K562 (cell line): ENCODE results near the gene FMN1.

Experiments used
- BRCA1 ChIP-seq, 2 experiments: fragments of 450-650 bp in 1 of 2; sonication (generic) in 1 of 2; formaldehyde crosslinking in 1 of 2; IDR thresholded peaks; 2 replicates each; pipeline versions ENCODE4 v1.5.0 to v1.6.1; 2017 to 2020; ENCODE audit warnings: mild to moderate bottlenecking in 1 of 2, missing genetic modification reagents in 1 of 2
- CBX5 ChIP-seq: IDR thresholded peaks from 2 replicates; pipeline ENCODE4 v1.6.1; 2014; ENCODE audit warnings: low read depth, borderline replicate concordance
- EZH2 ChIP-seq: IDR thresholded peaks from 2 replicates; pipeline ENCODE4 v1.6.1; 2012; ENCODE audit warnings: low read depth, mild to moderate bottlenecking, inconsistent platforms, low read length, borderline replicate concordance
- FOXA1 ChIP-seq: fragments of 450-650 bp; IDR thresholded peaks from 2 replicates; pipeline ENCODE4 v1.6.1; 2016; ENCODE audit warnings: mild to moderate bottlenecking, borderline replicate concordance
- GATA2 ChIP-seq: sonication (generic); formaldehyde crosslinking; IDR thresholded peaks from 2 replicates; pipeline ENCODE4 v1.4.0; 2020; ENCODE audit warnings: mild to moderate bottlenecking, missing genetic modification reagents
- HDAC6 ChIP-seq: IDR thresholded peaks from 2 replicates; pipeline ENCODE4 v1.6.1; 2012; ENCODE audit warnings: low read depth, mild to moderate bottlenecking, control low read depth, inconsistent platforms, low read length, moderate library complexity
- MXI1 ChIP-seq: IDR thresholded peaks from 2 replicates; pipeline ENCODE4 v1.6.1; 2011; ENCODE audit warnings: low read depth, mild to moderate bottlenecking, improper control_type of control experiment, low read length
- RBM15 ChIP-seq: fragments of 200-400 bp; formaldehyde crosslinking; IDR thresholded peaks from 2 replicates; pipeline ENCODE4 v1.6.1; 2018; ENCODE audit warnings: mild to moderate bottlenecking, low read length, moderate library complexity; ENCODE audit not compliant: insufficient read depth
- SP1 ChIP-seq: sonication (generic); formaldehyde crosslinking; IDR thresholded peaks from 2 replicates; pipeline ENCODE4 v1.8.1; 2022; ENCODE audit warnings: mild to moderate bottlenecking, missing genetic modification reagents
- TAF15 ChIP-seq: fragments of 200-400 bp; formaldehyde crosslinking; IDR thresholded peaks from 2 replicates; pipeline ENCODE4 v1.6.1; 2017; ENCODE audit warnings: mild to moderate bottlenecking, low read depth, low read length, moderate library complexity
- ZC3H4 ChIP-seq: sonication (generic); formaldehyde crosslinking; IDR thresholded peaks from 2 replicates; pipeline ENCODE4 v1.9.0; 2021; ENCODE audit warnings: missing genetic modification reagents, borderline replicate concordance
- ZSCAN32 ChIP-seq: fragments of 450-650 bp; formaldehyde crosslinking; IDR thresholded peaks from 2 replicates; pipeline ENCODE4 v1.4.0; 2020; ENCODE audit warnings: mild to moderate bottlenecking, moderate library complexity

DNA sequence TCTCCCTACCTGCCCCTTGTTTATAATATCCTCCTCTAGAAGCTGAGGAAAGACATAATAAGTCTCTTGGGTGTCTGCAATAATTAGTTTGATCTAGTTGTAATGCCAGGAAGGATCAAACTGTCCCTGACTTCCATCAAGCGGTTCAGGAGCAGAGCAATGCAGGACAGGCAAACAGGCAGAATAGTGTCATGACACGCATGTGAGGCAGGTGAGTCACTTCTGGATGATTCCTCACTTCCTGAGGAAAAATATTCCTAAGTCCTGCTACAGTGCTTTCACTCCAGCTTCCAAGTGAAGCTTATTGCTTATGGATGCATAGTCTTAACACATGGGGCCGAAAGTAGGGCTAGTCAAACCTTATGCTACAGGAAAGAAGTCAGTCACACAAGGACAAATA lies 390.9 kb downstream of the FMN1 start:
- TF ChIP-seq ZC3H4 (CRISPR knock-in tag) (no peak), RBM15 (no peak), TAF15 (no peak), EZH2 (no peak), MXI1 (no peak), HDAC6 (no peak), ZSCAN32 (CRISPR knock-in tag) (no peak), FOXA1 (no peak), CBX5 (no peak), GATA2 (CRISPR knock-in tag) (no peak), SP1 (CRISPR knock-in tag) (no peak), BRCA1 (IDR thresholded peaks at IDR 0.05) (no peak), BRCA1 (CRISPR knock-in tag; IDR thresholded peaks at IDR 0.05) (no peak)
